WTC11 (cell line): ENCODE data around the gene IRS4. TPM values are rescaled to one million over a fixed set of nuclear protein-coding genes. Genes with fewer than 3 reads are reported as not detected.

Experiments
- ATAC-seq: fragments of 200-7000 bp; cut with Tn5 transposase; 2 replicates; pipeline ENCODE4 v1.10.0; 2021; ENCODE audit warnings: mild to moderate bottlenecking, moderate library complexity
- CTCF ChIA-PET: fragments of 300-600 bp; sonication (Branson Sonifier 250); formaldehyde crosslinking; loops from one replicate; lab custom pipeline; 2021; ENCODE audit warnings: antibody characterized with exemption; lab: Charles Lee
- POLR2A ChIA-PET: fragments of 350-600 bp; sonication (Branson Sonifier 250); formaldehyde crosslinking; loops from one replicate; lab custom pipeline; 2021; ENCODE audit warnings: antibody characterized with exemption; lab: Charles Lee
- DNase-seq: peaks from one replicate; pipeline ENCODE4 v3.0.0; 2021; ENCODE audit warnings: low spot score
- H3K27ac Mint-ChIP-seq: 2 replicates; pipeline ENCODE4 v1.8.0; 2021; ENCODE audit warnings: mixed read lengths
- H3K27me3 Mint-ChIP-seq: 2 replicates; pipeline ENCODE4 v1.8.0; 2021; ENCODE audit warnings: low read depth, mild to moderate bottlenecking, moderate library complexity, mixed read lengths
- H3K36me3 Mint-ChIP-seq: 2 replicates; pipeline ENCODE4 v1.8.0; 2021; ENCODE audit warnings: mixed read lengths
- H3K4me1 Mint-ChIP-seq: 2 replicates; pipeline ENCODE4 v1.8.0; 2022; ENCODE audit warnings: mixed read lengths
- H3K4me3 Mint-ChIP-seq: 2 replicates; pipeline ENCODE4 v1.8.0; 2021; ENCODE audit warnings: mild to moderate bottlenecking, moderate library complexity, mixed read lengths
- H3K9me3 Mint-ChIP-seq: 2 replicates; pipeline ENCODE4 v1.8.0; 2021; ENCODE audit warnings: mixed read lengths
- CDX4 ChIP-seq: fragments of 250-450 bp; sonication (Bioruptor Pico); IDR thresholded peaks from 2 replicates; pipeline ENCODE4 v1.9.0; 2021; ENCODE audit warnings: moderate library complexity, mild to moderate bottlenecking, inconsistent platforms, borderline replicate concordance
- ETV6 ChIP-seq: sonication (generic); formaldehyde crosslinking; IDR thresholded peaks from 2 replicates; pipeline ENCODE4 v1.8.1; 2022; ENCODE audit warnings: mild to moderate bottlenecking, missing genetic modification reagents
- HMGXB4 ChIP-seq: sonication (generic); formaldehyde crosslinking; IDR thresholded peaks from 2 replicates; pipeline ENCODE4 v1.8.1; 2023; ENCODE audit warnings: mild to moderate bottlenecking, moderate library complexity, missing genetic modification reagents
- NR3C1 ChIP-seq: sonication (generic); formaldehyde crosslinking; conservative IDR thresholded peaks from 2 replicates; pipeline ENCODE4 v1.8.1; 2023; ENCODE audit warnings: low read depth, mild to moderate bottlenecking, missing genetic modification reagents
- TEAD1 ChIP-seq: sonication (generic); formaldehyde crosslinking; IDR thresholded peaks from 2 replicates; pipeline ENCODE4 v1.8.0; 2022; ENCODE audit warnings: mild to moderate bottlenecking, missing genetic modification reagents
- ZBTB43 ChIP-seq: sonication (generic); formaldehyde crosslinking; IDR thresholded peaks from 2 replicates; pipeline ENCODE4 v1.8.1; 2023; ENCODE audit warnings: mild to moderate bottlenecking, missing genetic modification reagents
- ZNF263 ChIP-seq: sonication (generic); formaldehyde crosslinking; IDR thresholded peaks from 2 replicates; pipeline ENCODE4 v1.8.1; 2022; ENCODE audit warnings: low read depth, mild to moderate bottlenecking, moderate library complexity, missing genetic modification reagents
- ZNF281 ChIP-seq: sonication (generic); formaldehyde crosslinking; IDR thresholded peaks from 2 replicates; pipeline ENCODE4 v1.8.0; 2023; ENCODE audit warnings: mild to moderate bottlenecking, missing genetic modification reagents
- ZNF317 ChIP-seq: sonication (generic); formaldehyde crosslinking; IDR thresholded peaks from 2 replicates; pipeline ENCODE4 v1.8.1; 2023; ENCODE audit warnings: low read depth, mild to moderate bottlenecking, moderate library complexity, missing genetic modification reagents, borderline replicate concordance
- ZNF423 ChIP-seq: fragments of 250-450 bp; sonication (Bioruptor Pico); IDR thresholded peaks from 2 replicates; pipeline ENCODE4 v2.1.2; 2022; ENCODE audit warnings: mild to moderate bottlenecking, moderate library complexity
- total RNA-seq: library from RNA; stranded (reverse); gene quantifications from 3 replicates; pipeline ENCODE4 v1.2.3, GENCODE V29; 2021
- TF ChIP-seq, protein P1 (sequence below): sonication (generic); formaldehyde crosslinking; IDR thresholded peaks from 2 replicates; pipeline ENCODE4 v1.8.0; 2022; ENCODE audit warnings: mild to moderate bottlenecking, missing genetic modification reagents
- TF ChIP-seq, protein P2 (sequence below): sonication (generic); formaldehyde crosslinking; IDR thresholded peaks from 2 replicates; pipeline ENCODE4 v1.8.0; 2022; ENCODE audit warnings: mild to moderate bottlenecking, missing genetic modification reagents

IRS4 gene
- total RNA-seq, 1 experiment from 2014 or later: 11.0 TPM

- TF ChIP-seq CDX4 (CRISPR knock-in tag): no peak
- no peak for TF ChIP-seq ZBTB43
- TF ChIP-seq, protein P1, sequence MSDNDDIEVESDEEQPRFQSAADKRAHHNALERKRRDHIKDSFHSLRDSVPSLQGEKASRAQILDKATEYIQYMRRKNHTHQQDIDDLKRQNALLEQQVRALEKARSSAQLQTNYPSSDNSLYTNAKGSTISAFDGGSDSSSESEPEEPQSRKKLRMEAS (CRISPR knock-in tag): no peak
- TF ChIP-seq NR3C1: no peak
- no peak for TF ChIP-seq ETV6 (CRISPR knock-in tag)
- no peak for TF ChIP-seq ZNF281
These were observed 1.4 kb upstream of the IRS4 start (continued) for GRCh38 chrX:108737754-108738153.

DNA sequence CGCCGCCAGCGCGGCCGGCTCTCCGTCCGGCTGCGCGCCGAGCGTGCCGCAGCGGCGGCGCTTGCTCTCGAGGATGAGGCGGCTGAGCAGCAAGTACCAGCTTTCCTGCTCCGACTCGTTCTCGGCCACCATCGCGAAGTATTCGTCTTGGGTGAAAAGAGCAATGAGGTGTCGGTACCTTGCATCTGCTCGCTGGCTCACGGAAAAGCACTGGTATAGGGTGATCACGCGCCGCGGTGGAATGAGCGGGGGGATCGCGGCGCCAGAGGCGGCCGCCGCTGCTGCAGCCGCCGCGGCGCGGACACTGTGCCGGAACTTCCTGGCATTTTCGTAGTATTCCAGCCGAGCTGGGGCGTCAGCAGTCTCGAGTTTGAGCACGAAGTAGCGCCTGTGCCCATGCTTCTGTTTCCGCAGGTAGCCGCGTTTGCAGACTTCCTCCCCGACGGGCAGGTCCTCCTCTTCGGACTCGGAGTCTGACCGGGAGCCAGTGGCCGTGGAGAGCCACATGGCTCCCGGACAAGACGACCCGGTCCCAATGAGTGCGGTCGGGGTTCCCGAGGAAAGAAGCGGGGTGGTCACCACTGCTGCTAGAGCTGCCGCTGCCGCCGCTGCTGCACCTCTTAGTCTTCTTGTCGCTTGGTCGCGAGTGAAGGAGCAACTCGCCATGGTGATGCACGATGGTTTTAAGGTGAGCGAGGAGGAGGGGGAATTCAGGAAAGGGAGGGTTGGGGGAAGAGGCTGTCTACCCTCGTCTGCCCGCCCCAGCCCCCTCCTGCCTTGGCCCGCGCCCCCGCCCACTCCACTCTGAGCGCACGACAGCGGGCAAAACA is 469 bp downstream of the IRS4 start:
- ChIA-PET CTCF (interaction anchor here (0.6 to 5.4 kb wide), 11 partner anchors 10 to 649 kb away, joined by 3 to 41 read pairs (median 4); no protein-coding TSS in a partner anchor), POLR2A (interaction anchor here (0.6 to 1.3 kb wide), 2 partner anchors 9 to 11 kb away, joined by 4 to 6 read pairs; no protein-coding TSS in a partner anchor)
- DNase-seq (peak; percentile 17), ATAC-seq (no peak)
- Mint-ChIP-seq H3K36me3 (peaks cover 23% of the 10 kb centered on the region), H3K27me3 (peaks cover 32% of the 10 kb centered on the region), H3K4me3 (peak overlapping the region; percentile 78), H3K4me1 (peaks cover 33% of the 10 kb centered on the region), H3K27ac (peak overlapping the region; percentile 80; the same call in 1 of the 2 replicates), H3K9me3 (no peaks in the 10 kb centered on the region)
- no peak for TF ChIP-seq TEAD1 (CRISPR knock-in tag)
- TF ChIP-seq, protein P1 (CRISPR knock-in tag): peak; percentile 3; the same call in 1 of the 2 replicates

- H3K27ac Mint-ChIP-seq: no peak overlapping the region
- H3K9me3 Mint-ChIP-seq: no peaks in the 10 kb centered on the region
- H3K36me3 Mint-ChIP-seq: peaks cover 23% of the 10 kb centered on the region
- ATAC-seq: peak; percentile 17
- H3K27me3 Mint-ChIP-seq: peaks cover 32% of the 10 kb centered on the region
- ChIA-PET CTCF (interaction anchor here (0.6 to 5.4 kb wide), 8 partner anchors 9 to 649 kb away, joined by 3 to 41 read pairs (median 4); no protein-coding TSS in a partner anchor), POLR2A (interaction anchor here (0.6 kb wide), 1 partner anchor 10 kb away, joined by 4 read pairs; no protein-coding TSS in a partner anchor)
- TF ChIP-seq, protein P1 (CRISPR knock-in tag): peak; percentile 74
- TF ChIP-seq ZNF263 (CRISPR knock-in tag): no peak
- no peak for TF ChIP-seq ZNF423
- no peak for TF ChIP-seq ZNF281
- 0 out of 2 replicates have a peak, but pooled peaks have one; percentile 27 for TF ChIP-seq HMGXB4
- TF ChIP-seq, protein P2, sequence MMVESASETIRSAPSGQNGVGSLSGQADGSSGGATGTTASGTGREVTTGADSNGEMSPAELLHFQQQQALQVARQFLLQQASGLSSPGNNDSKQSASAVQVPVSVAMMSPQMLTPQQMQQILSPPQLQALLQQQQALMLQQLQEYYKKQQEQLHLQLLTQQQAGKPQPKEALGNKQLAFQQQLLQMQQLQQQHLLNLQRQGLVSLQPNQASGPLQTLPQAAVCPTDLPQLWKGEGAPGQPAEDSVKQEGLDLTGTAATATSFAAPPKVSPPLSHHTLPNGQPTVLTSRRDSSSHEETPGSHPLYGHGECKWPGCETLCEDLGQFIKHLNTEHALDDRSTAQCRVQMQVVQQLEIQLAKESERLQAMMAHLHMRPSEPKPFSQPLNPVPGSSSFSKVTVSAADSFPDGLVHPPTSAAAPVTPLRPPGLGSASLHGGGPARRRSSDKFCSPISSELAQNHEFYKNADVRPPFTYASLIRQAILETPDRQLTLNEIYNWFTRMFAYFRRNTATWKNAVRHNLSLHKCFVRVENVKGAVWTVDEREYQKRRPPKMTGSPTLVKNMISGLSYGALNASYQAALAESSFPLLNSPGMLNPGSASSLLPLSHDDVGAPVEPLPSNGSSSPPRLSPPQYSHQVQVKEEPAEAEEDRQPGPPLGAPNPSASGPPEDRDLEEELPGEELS: 0 out of 2 replicates have a peak, but pooled peaks have one; percentile 27
- no peak for TF ChIP-seq ZNF317 (CRISPR knock-in tag)
- DNase-seq: peak; percentile 51
- peak overlapping the region; percentile 78 for H3K4me3 Mint-ChIP-seq
- H3K4me1 Mint-ChIP-seq: peaks cover 40% of the 10 kb centered on the region
These were observed 1.2 kb downstream of the IRS4 start for GRCh38 chrX:108735091-108735678.
